HG02884 (cell line): ENCODE data around the gene BTBD17.

Source experiments
- ATAC-seq: cut with Tn5 transposase; IDR thresholded peaks from one replicate; pipeline ENCODE4 v1.9.1; 2021; ENCODE audit warnings: mild to moderate bottlenecking, moderate library complexity; ENCODE audit not compliant: unreplicated experiment

The BTBD17 gene

GRCh38 chr17:74362069-74362405 lies 369 bp upstream of the BTBD17 start:
- ATAC-seq: no peak

- no peak for ATAC-seq
Measured at GRCh38 chr17:74360899-74361229, 804 bp downstream of the BTBD17 start.

DNA sequence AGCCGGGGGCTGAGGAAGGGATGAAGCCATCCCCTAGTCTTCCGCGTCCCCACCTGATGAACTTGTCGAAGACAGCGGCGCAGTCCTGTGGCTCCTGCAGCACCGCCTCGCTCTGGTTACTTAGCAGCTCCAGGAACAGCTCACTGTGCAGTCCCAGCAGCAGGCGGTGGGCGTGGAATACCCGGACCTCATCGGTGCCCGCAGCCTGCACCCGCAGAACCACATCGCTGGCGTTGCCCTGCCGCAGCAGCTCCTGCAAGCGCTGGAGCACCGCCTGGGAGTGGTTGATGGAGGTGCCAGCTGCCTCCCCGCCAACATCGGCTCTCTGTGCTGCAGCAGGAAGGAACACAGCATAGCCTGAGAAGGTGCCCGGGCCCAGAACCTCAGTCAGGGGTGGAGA lies 1.8 kb downstream of the BTBD17 start:
- no peak for ATAC-seq

DNA sequence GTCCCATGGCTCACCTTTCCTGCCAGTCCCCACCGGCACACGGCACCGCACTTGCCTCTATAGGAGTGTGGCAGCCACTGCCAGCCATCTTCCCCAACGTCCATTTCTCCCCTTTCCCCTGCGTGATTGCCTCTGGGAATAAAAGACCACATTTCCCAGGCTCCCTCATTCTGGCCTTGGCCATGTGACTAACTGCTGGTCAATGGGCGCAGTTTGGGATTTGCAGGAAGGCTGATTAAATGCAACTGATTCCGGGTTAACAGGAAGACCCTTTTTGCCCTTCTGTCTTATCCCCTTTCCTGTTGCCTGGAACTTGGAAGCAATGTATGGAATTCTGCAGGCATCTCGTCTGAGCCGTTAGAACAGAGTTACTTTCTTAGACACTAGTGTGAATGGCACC lies 3.0 kb downstream of the BTBD17 start:
- ATAC-seq: no peak

DNA sequence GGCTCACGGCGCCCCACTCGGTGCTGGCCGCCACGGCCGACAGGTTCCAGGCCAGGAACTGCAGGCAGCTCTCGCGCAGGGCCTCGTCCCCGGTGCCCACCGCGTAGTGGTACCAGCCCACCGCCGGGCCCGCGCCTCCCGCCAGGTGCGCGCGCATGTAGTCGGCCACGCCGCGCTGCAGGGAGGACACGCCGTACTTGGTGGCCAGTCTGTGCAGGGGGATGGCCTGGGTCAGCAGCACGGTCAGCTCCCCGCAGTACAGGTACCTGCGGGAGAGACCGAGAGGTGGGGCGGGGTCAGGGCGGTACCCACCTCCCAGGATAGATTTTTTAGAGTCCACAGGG lies 4.2 kb downstream of the BTBD17 start:
- no peak for ATAC-seq

DNA sequence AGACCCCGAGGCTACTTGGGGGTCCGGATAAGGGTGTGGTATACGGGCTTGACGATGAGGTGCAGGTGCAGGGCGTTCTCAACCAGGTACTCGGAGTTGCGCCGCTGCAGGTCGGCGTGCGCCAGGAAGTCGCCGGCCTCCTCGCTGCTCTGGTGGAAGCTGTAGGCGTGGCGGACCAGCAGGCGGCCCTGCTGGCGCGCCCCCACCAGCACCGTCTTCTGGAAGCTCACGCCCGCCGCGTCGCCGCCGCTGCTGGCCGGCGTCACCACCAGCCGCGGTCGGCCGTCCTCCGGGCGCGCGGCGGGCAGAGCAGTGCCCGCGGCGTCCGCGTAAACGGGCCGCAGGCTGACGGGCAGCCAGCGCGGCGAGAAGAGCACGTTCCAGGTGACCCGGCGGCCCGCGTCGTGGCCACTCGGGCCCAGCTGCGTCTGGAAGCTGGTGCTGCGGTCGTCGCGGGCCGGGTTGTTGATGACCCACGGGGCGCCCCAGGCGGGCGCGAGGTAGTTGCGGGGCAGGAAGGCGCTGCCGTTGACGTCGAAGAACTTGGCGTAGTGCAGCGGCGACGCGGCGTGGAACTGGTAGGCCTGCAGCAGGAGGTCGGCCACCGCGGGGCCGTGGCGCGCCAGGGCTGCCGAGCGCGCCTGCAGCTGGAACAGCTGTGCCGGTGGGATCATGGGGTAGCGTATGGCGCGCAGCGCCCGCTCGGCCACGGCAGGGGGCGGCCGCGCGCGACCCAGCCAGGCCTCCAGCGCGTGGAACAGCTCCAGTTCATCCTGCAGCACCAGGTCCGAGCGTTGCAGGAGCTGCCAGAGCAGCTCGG lies 4.8 kb downstream of the BTBD17 start:
- no peak for ATAC-seq

- no peak for ATAC-seq
Measured at GRCh38 chr17:74355065-74355464, 6.6 kb downstream of the BTBD17 start.

DNA sequence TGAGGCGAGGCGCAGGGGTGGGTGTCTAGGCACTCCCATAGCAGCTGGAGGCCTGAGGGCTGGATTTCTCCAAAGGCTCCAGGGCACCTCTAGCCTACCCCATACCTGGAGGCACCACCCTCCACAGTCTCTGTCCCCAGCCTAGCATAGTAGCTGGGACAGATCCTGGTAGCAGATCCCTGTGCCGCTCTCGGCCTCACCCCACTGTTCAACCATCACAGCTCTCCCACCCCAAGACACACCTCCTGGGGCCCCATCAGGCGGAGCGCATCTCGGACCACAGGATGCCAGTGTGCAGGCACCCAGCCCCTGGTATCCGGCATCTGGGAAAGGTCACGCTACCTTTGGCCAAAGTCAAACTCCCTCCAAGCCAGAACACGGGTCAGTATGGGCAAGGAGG lies 7.1 kb downstream of the BTBD17 start:
- ATAC-seq: no peak

DNA sequence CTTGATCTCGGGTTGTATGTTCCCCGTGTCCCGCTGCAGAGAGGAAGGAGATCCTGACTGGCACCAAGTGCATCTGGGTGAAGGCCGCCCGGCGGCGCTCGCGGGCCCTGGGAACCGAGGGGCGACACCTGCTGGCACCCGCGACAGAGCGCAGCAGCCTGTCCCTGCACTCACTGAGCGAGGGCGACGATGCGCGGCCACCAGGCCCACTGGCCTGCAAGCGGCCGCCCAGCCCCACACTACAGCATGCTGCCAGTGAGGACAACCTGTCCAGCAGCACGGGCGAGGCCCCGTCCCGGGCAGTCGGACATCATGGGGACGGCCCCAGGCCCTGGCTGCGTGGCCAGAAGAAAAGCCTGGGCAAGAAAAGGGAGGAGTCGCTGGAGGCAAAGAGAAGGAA lies 7.5 kb downstream of the BTBD17 start:
- ATAC-seq: no peak

DNA sequence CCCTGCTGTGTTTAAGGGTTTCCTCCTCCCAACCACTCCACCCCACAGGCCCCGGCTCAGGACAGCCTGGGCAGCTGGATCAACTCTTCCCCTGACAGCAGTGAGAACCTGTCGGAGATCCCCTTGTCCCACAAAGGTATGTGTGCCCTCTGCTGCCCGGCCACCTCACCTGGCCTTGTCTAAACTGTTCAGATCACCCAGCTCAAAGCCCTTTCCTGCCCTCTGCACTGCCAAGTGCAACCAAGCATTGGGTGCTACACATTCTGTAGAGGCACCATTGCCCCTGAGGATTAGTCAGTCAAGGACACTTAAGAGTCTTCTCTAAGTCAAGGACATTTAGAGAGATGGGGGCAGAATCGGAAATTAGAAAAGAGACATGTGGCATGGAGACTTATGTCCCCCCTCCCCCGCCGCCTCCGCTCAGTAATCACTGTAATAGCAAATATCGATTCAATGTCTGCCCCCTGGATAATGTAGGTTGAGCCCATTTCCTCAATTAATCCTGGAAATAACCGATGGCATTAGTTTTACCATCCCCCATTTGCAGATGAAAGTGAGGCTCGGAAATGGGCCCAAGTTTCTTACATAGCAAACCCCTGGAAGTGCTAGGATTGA lies 8.1 kb downstream of the BTBD17 start:
- no peak for ATAC-seq

GRCh38 chr17:74351552-74352210 lies 10.0 kb downstream of the BTBD17 start:
- no peak for ATAC-seq

DNA sequence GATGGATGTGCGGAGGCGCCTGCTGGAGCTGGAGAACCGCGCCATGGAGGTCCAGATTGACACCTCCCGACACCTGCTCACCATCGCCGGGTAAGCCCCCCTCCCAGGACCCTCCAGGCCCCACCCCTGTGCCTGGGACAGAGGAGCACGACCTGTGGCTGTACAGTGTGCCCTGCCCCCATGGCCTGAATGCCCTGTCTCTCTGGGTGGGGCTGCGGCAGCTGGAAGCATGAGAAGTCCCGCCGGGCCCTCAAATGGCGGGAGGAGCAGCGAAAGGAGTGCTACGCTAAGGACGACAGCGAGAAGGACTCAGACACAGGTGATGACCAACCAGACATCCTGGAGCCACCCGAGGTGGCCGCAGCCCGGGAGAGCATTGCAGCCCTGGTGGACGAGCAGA lies 11.2 kb downstream of the BTBD17 start:
- ATAC-seq: no peak

GRCh38 chr17:74349120-74349519 lies 12.5 kb downstream of the BTBD17 start:
- no peak for ATAC-seq

- ATAC-seq: no peak
Measured at GRCh38 chr17:74347646-74348045, 14.0 kb downstream of the BTBD17 start.

- no peak for ATAC-seq
Measured at GRCh38 chr17:74345433-74346241, 16.0 kb downstream of the BTBD17 start.

DNA sequence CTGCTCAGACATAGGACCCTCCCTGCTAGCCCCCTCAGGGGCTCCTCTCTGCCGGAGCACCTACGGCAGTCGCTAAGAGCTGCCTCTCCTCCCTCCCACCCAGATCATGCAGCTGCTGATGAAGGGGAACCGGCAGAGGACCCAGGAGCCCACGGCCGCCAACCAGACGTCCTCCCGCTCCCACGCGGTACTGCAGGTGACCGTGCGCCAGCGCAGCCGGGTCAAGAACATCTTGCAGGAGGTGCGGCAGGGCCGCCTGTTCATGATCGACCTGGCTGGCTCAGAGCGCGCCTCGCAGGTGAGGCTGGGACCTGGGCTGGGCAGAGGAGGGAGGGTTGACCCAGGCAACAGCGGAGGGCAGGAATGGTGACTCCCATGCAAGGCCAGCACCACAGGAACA lies 17.0 kb downstream of the BTBD17 start:
- ATAC-seq: no peak

- ATAC-seq: no peak
Measured at GRCh38 chr17:74343526-74344284, 18.0 kb downstream of the BTBD17 start.

DNA sequence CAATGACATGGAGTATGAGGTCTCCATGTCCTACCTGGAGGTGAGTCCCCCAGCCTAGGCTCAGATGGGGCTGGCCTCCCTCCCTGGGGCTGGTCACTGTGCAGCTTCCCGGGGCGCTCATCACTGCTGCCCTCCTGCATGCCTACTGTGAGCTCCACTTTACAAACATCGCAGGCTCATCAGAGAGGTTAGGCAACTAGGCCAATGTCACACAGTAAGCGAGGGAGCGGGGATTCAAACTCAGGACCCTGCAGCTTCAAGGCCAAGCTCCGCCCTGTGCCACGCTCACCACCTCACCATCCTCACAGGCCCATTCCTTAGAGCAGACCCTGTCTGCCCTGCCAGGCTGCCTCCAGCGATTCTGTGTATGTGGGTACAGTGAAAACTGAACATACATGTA lies 18.5 kb downstream of the BTBD17 start:
- ATAC-seq: no peak

DNA sequence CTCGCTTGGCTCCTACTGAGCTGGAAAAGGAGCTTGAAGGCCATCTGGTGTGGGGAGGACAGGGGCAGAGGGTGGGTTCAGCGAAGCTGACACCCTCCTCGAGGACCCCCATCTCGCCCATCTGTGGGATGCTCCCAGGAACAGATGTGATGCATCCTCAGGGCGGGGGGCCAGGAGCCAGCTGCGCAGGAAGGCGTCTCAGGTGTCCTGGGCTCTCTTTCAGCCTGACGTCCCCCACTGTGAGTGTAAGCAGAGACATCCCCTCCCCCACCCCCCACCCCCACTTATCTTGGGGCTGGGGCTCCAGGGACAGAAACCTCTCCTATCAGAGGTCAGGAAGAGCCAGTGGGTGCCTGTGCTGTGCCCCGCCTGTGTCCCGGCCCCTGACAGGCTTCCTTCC lies 19.4 kb downstream of the BTBD17 start:
- no peak for ATAC-seq

- ATAC-seq: no peak
Measured at GRCh38 chr17:74340470-74341023, 21.1 kb downstream of the BTBD17 start.
